Measurements from ENCODE around the gene ADAMTSL5.

ADAMTSL5 gene

GRCh38 chr19:1513499-1514294 lies 878 bp upstream of the ADAMTSL5 start:
- TF ChIP-seq RARB (CRISPR knock-in tag; IDR thresholded peaks at IDR 0.05) (no peak), POU6F1 (CRISPR knock-in tag; IDR thresholded peaks at IDR 0.05; ENCODE audit: borderline replicate concordance, low read depth) (no peak), SNAI2 (CRISPR knock-in tag; IDR thresholded peaks at IDR 0.05) (no peak), ARNTL (CRISPR knock-in tag; IDR thresholded peaks at IDR 0.05; ENCODE audit: borderline replicate concordance, low read depth) (no peak), PPARA (CRISPR knock-in tag; IDR thresholded peaks at IDR 0.05; ENCODE audit: borderline replicate concordance) (no peak), CSDC2 (CRISPR knock-in tag; IDR thresholded peaks at IDR 0.05) (no peak)
- ATAC-seq: peak; percentile 64

- TF ChIP-seq ZNF565 (CRISPR knock-in tag; conservative IDR thresholded peaks at IDR 0.05; ENCODE audit: low read depth): no peak
- TF ChIP-seq POU6F1 (CRISPR knock-in tag; IDR thresholded peaks at IDR 0.05; ENCODE audit: borderline replicate concordance, low read depth): no peak
- TF ChIP-seq, protein P1, sequence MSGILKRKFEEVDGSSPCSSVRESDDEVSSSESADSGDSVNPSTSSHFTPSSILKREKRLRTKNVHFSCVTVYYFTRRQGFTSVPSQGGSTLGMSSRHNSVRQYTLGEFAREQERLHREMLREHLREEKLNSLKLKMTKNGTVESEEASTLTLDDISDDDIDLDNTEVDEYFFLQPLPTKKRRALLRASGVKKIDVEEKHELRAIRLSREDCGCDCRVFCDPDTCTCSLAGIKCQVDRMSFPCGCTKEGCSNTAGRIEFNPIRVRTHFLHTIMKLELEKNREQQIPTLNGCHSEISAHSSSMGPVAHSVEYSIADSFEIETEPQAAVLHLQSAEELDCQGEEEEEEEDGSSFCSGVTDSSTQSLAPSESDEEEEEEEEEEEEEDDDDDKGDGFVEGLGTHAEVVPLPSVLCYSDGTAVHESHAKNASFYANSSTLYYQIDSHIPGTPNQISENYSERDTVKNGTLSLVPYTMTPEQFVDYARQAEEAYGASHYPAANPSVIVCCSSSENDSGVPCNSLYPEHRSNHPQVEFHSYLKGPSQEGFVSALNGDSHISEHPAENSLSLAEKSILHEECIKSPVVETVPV (CRISPR knock-in tag; IDR thresholded peaks at IDR 0.05): no peak
- TF ChIP-seq ZC3H10 (CRISPR knock-in tag; IDR thresholded peaks at IDR 0.05): no peak
- TF ChIP-seq ARNTL (CRISPR knock-in tag; IDR thresholded peaks at IDR 0.05; ENCODE audit: borderline replicate concordance, low read depth): no peak
- TF ChIP-seq, protein P2, sequence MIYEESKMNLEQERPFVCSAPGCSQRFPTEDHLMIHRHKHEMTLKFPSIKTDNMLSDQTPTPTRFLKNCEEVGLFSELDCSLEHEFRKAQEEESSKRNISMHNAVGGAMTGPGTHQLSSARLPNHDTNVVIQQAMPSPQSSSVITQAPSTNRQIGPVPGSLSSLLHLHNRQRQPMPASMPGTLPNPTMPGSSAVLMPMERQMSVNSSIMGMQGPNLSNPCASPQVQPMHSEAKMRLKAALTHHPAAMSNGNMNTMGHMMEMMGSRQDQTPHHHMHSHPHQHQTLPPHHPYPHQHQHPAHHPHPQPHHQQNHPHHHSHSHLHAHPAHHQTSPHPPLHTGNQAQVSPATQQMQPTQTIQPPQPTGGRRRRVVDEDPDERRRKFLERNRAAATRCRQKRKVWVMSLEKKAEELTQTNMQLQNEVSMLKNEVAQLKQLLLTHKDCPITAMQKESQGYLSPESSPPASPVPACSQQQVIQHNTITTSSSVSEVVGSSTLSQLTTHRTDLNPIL (CRISPR knock-in tag; IDR thresholded peaks at IDR 0.05; ENCODE audit: low read depth): no peak
- no peak for TF ChIP-seq PATZ1 (CRISPR knock-in tag; IDR thresholded peaks at IDR 0.05; ENCODE audit: borderline replicate concordance)
- TF ChIP-seq, protein P3, sequence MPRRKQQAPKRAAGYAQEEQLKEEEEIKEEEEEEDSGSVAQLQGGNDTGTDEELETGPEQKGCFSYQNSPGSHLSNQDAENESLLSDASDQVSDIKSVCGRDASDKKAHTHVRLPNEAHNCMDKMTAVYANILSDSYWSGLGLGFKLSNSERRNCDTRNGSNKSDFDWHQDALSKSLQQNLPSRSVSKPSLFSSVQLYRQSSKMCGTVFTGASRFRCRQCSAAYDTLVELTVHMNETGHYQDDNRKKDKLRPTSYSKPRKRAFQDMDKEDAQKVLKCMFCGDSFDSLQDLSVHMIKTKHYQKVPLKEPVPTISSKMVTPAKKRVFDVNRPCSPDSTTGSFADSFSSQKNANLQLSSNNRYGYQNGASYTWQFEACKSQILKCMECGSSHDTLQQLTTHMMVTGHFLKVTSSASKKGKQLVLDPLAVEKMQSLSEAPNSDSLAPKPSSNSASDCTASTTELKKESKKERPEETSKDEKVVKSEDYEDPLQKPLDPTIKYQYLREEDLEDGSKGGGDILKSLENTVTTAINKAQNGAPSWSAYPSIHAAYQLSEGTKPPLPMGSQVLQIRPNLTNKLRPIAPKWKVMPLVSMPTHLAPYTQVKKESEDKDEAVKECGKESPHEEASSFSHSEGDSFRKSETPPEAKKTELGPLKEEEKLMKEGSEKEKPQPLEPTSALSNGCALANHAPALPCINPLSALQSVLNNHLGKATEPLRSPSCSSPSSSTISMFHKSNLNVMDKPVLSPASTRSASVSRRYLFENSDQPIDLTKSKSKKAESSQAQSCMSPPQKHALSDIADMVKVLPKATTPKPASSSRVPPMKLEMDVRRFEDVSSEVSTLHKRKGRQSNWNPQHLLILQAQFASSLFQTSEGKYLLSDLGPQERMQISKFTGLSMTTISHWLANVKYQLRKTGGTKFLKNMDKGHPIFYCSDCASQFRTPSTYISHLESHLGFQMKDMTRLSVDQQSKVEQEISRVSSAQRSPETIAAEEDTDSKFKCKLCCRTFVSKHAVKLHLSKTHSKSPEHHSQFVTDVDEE (CRISPR knock-in tag; IDR thresholded peaks at IDR 0.05): no peak
- TF ChIP-seq OSR1 (CRISPR knock-in tag; IDR thresholded peaks at IDR 0.05): no peak
- no peak for TF ChIP-seq TCF4 (CRISPR knock-in tag; IDR thresholded peaks at IDR 0.05; ENCODE audit: borderline replicate concordance)
- no peak for TF ChIP-seq PPARA (CRISPR knock-in tag; IDR thresholded peaks at IDR 0.05; ENCODE audit: borderline replicate concordance)
- no peak for TF ChIP-seq ZFP30 (CRISPR knock-in tag; IDR thresholded peaks at IDR 0.05)
- no peak for TF ChIP-seq ZNF70 (CRISPR knock-in tag; IDR thresholded peaks at IDR 0.05)
- no peak for TF ChIP-seq ZNF8 (CRISPR knock-in tag; IDR thresholded peaks at IDR 0.05)
- TF ChIP-seq CSDC2 (CRISPR knock-in tag; IDR thresholded peaks at IDR 0.05): no peak
- no peak for TF ChIP-seq ESRRG (CRISPR knock-in tag; IDR thresholded peaks at IDR 0.05)
- no peak for ATAC-seq
Observed at GRCh38 chr19:1511318-1512317, 1.2 kb downstream of the ADAMTSL5 start.
